Spinal cord (tissue), 10 donors: Measurements from ENCODE around the gene TUBG2. TPM values are rescaled to one million over a fixed set of nuclear protein-coding genes. Genes with fewer than 3 reads are reported as not detected.
"Not testable (repeated sequence)": the region's sequence is repeated elsewhere in the genome, so short reads cannot be mapped to it uniquely, and the experiment has no call there.

ENCODE experiments used
- DNase-seq, 6 donors: peaks; one replicate each; pipeline versions ENCODE4 v3.0.0 to v3.0.0-alpha.2; 2013 to 2015; ENCODE audit warnings: low spot score in 6 of 6, low read depth in 4 of 6
- H3K27ac ChIP-seq: one replicate; pipeline ENCODE4 v1.5.1; 2013; ENCODE audit warnings: low read depth, low read length, control low read depth
- H3K27me3 ChIP-seq: one replicate; pipeline ENCODE4 v1.6.1; 2013; ENCODE audit warnings: low read length; ENCODE audit not compliant: control insufficient read depth, insufficient read depth
- H3K36me3 ChIP-seq: one replicate; pipeline ENCODE4 v1.6.1; 2013; ENCODE audit warnings: low read length; ENCODE audit not compliant: control insufficient read depth, insufficient read depth
- H3K4me1 ChIP-seq: one replicate; pipeline ENCODE4 v1.6.1; 2013; ENCODE audit warnings: low read length; ENCODE audit not compliant: control insufficient read depth, insufficient read depth
- H3K4me3 ChIP-seq: one replicate; pipeline ENCODE4 v1.5.1; 2013; ENCODE audit warnings: low read depth, low read length, control low read depth
- H3K9me3 ChIP-seq: one replicate; pipeline ENCODE4 v1.6.1; 2013; ENCODE audit warnings: low read length; ENCODE audit not compliant: control insufficient read depth, insufficient read depth
- WGBS: methylation state at CpG from one replicate; pipeline ENCODE4 v1.1.5; 2013; ENCODE audit warnings: missing lambda C conversion rate; ENCODE audit not compliant: insufficient coverage; 5-methylcytosine and 5-hydroxymethylcytosine counted together
- polyA plus RNA-seq, 2 donors: library from polyadenylated mRNA; unstranded; fragments of 120-200 nt; gene quantifications; one replicate each; pipeline ENCODE4 v1.2.1, GENCODE V29; 2013; ENCODE audit not compliant: insufficient read length in 2 of 2
- total RNA-seq, 2 donors: library from RNA; depleted of rRNA in 1 of 2; stranded (reverse); fragments of 120-200 nt in 1 of 2; fragments of >200 nt in 1 of 2; gene quantifications; one replicate each; pipeline versions ENCODE4 v1.2.3 to v1.2.4, GENCODE V29; 2013 to 2014
- donor health status: healthy.

Gene TUBG2
- total and polyA plus RNA-seq, 4 donors = 21.1 to 85.6 (median 44.6) TPM

- Histone ChIP-seq H3K27me3 (no peaks in the 10 kb centered on the region), H3K27ac (no peak overlapping the region), H3K4me3 (no peak overlapping the region), H3K4me1 (peaks cover under 1% of the 10 kb centered on the region), H3K36me3 (no peaks in the 10 kb centered on the region), H3K9me3 (no peaks in the 10 kb centered on the region)
- DNase-seq = no peak
- 94% methylated on average over 6 of the region's 7 CpGs for WGBS
These were observed 35.1 kb upstream of the TUBG2 start for GRCh38 chr17:42623732-42624596.

GRCh38 chr17:42627032-42627764, 31.9 kb upstream of the TUBG2 start:
- not testable (repeated sequence) for H3K4me3 ChIP-seq, DNase-seq, H3K4me1 ChIP-seq, H3K27ac ChIP-seq, H3K27me3 ChIP-seq, H3K9me3 ChIP-seq, H3K36me3 ChIP-seq
- WGBS = 89% methylated on average over 3 of the region's 6 CpGs

GRCh38 chr17:42629411-42630009, 29.6 kb upstream of the TUBG2 start:
- Histone ChIP-seq H3K4me1 (no peaks in the 10 kb centered on the region), H3K4me3 (no peak overlapping the region), H3K27ac (no peak overlapping the region), H3K36me3 (no peaks in the 10 kb centered on the region), H3K27me3 (no peaks in the 10 kb centered on the region), H3K9me3 (no peaks in the 10 kb centered on the region)
- 82% methylated on average over 2 of the region's 3 CpGs for WGBS
- no peak for DNase-seq

GRCh38 chr17:42632949-42633444, 26.1 kb upstream of the TUBG2 start:
- Histone ChIP-seq H3K27me3 (no peaks in the 10 kb centered on the region), H3K36me3 (no peaks in the 10 kb centered on the region), H3K27ac (no peak overlapping the region), H3K9me3 (no peaks in the 10 kb centered on the region), H3K4me3 (no peak overlapping the region), H3K4me1 (no peaks in the 10 kb centered on the region)
- WGBS = 89% methylated on average over 9 of the region's 9 CpGs
- DNase-seq = no peak

- Histone ChIP-seq H3K4me3 (no peak overlapping the region), H3K27ac (no peak overlapping the region), H3K9me3 (no peaks in the 10 kb centered on the region), H3K36me3 (no peaks in the 10 kb centered on the region), H3K4me1 (no peaks in the 10 kb centered on the region), H3K27me3 (no peaks in the 10 kb centered on the region)
- no peak for DNase-seq
- 73% methylated on average over 6 of the region's 7 CpGs for WGBS
These were observed 19.5 kb upstream of the TUBG2 start for GRCh38 chr17:42639525-42640113.

GRCh38 chr17:42640121-42640520, 19.0 kb upstream of the TUBG2 start:
- no peak overlapping the region for H3K4me3 ChIP-seq
- 100% methylated on average over 1 of the region's 4 CpGs for WGBS
- no peaks in the 10 kb centered on the region for H3K9me3 ChIP-seq
- no peaks in the 10 kb centered on the region for H3K36me3 ChIP-seq
- DNase-seq = no peak
- H3K27ac ChIP-seq = no peak overlapping the region
- no peaks in the 10 kb centered on the region for H3K4me1 ChIP-seq
- H3K27me3 ChIP-seq = no peaks in the 10 kb centered on the region

GRCh38 chr17:42642336-42642735, 16.7 kb upstream of the TUBG2 start:
- no peaks in the 10 kb centered on the region for H3K27me3 ChIP-seq
- H3K4me3 ChIP-seq = no peak overlapping the region
- no peaks in the 10 kb centered on the region for H3K9me3 ChIP-seq
- no peaks in the 10 kb centered on the region for H3K4me1 ChIP-seq
- no peak overlapping the region for H3K27ac ChIP-seq
- WGBS = 29% methylated on average over 1 of the region's 2 CpGs
- no peaks in the 10 kb centered on the region for H3K36me3 ChIP-seq
- peak in 1 of 6 donors; percentile 9 for DNase-seq

- no peaks in the 10 kb centered on the region for H3K9me3 ChIP-seq
- DNase-seq = no peak
- H3K27ac ChIP-seq = no peak overlapping the region
- no peaks in the 10 kb centered on the region for H3K27me3 ChIP-seq
- no peak overlapping the region for H3K4me3 ChIP-seq
- H3K36me3 ChIP-seq = no peaks in the 10 kb centered on the region
- 74% methylated on average over 5 of the region's 5 CpGs for WGBS
- H3K4me1 ChIP-seq = no peaks in the 10 kb centered on the region
These were observed 11.3 kb upstream of the TUBG2 start for GRCh38 chr17:42647778-42648177.

- Histone ChIP-seq H3K4me1 (peaks cover 14% of the 10 kb centered on the region), H3K9me3 (no peaks in the 10 kb centered on the region), H3K27ac (no peak overlapping the region), H3K4me3 (no peak overlapping the region), H3K36me3 (no peaks in the 10 kb centered on the region), H3K27me3 (no peaks in the 10 kb centered on the region)
- no peak for DNase-seq
- WGBS = no CpG with 5 or more reads among the region's 4 CpGs
These were observed 7.7 kb upstream of the TUBG2 start for GRCh38 chr17:42651392-42651791.
